Endodermal cell (in vitro differentiated cells): ENCODE measurements around the gene CEP112. TPM values are rescaled to one million over a fixed set of nuclear protein-coding genes. Genes with fewer than 3 reads are reported as not detected.
A peak's percentile ranks its signal among the peaks of the same experiment; 100 is the strongest.

Source experiments
- DNase-seq: peaks from one replicate; pipeline ENCODE4 v3.0.0-alpha.2; 2017
- H3K27ac ChIP-seq: 2 replicates; pipeline ENCODE4 v1.5.1; 2013; ENCODE audit warnings: mild to moderate bottlenecking, low read depth, low read length, moderate library complexity
- H3K27me3 ChIP-seq: 2 replicates; pipeline ENCODE4 v1.6.1; 2013; ENCODE audit warnings: mild to moderate bottlenecking, low read length, moderate library complexity; ENCODE audit not compliant: insufficient read depth, control insufficient read depth, poor library complexity, severe bottlenecking
- H3K36me3 ChIP-seq: 2 replicates; pipeline ENCODE4 v1.7.0; 2013; ENCODE audit warnings: mild to moderate bottlenecking, low read length, moderate library complexity; ENCODE audit not compliant: control insufficient read depth, insufficient read depth
- H3K4me1 ChIP-seq: one replicate; pipeline ENCODE4 v1.7.0; 2013; ENCODE audit warnings: low read length; ENCODE audit not compliant: control insufficient read depth, insufficient read depth
- H3K4me3 ChIP-seq: 2 replicates; pipeline ENCODE4 v1.5.1; 2013; ENCODE audit warnings: mild to moderate bottlenecking, low read length, moderate library complexity
- H3K9ac ChIP-seq: 2 replicates; pipeline ENCODE4 v1.6.1; 2013; ENCODE audit warnings: mild to moderate bottlenecking, low read length, moderate library complexity; ENCODE audit not compliant: poor library complexity, severe bottlenecking; ENCODE audit errors: extremely low read depth
- H3K9me3 ChIP-seq: 2 replicates; pipeline ENCODE4 v1.6.1; 2013; ENCODE audit warnings: mild to moderate bottlenecking, low read length, moderate library complexity; ENCODE audit not compliant: control insufficient read depth
- H3K27ac Mint-ChIP-seq: 2 replicates; pipeline ENCODE4 v1.8.0; 2020; ENCODE audit warnings: mixed read lengths
- H3K27me3 Mint-ChIP-seq: 2 replicates; pipeline ENCODE4 v1.8.0; 2021; ENCODE audit warnings: mild to moderate bottlenecking, mixed read lengths; ENCODE audit not compliant: insufficient read depth
- H3K36me3 Mint-ChIP-seq: 2 replicates; pipeline ENCODE4 v1.8.0; 2020; ENCODE audit warnings: low read depth, mixed read lengths
- H3K4me1 Mint-ChIP-seq: 2 replicates; pipeline ENCODE4 v1.8.0; 2020; ENCODE audit warnings: mixed read lengths
- H3K4me3 Mint-ChIP-seq: 2 replicates; pipeline ENCODE4 v1.8.0; 2020; ENCODE audit warnings: mild to moderate bottlenecking, moderate library complexity, mixed read lengths
- H3K9me3 Mint-ChIP-seq: 2 replicates; pipeline ENCODE4 v1.8.0; 2020; ENCODE audit warnings: mild to moderate bottlenecking, mixed read lengths
- CTCF ChIP-seq: fragments of 200-600 bp; sonication (generic); conservative IDR thresholded peaks from 2 replicates; pipeline ENCODE4 v1.5.0; 2021; ENCODE audit warnings: antibody characterized with exemption, mild to moderate bottlenecking
- WGBS, 2 experiments: methylation state at CpG; one replicate each; pipeline versions ENCODE4 v1.1.5 to v1.1.7; 2013; ENCODE audit warnings: missing lambda C conversion rate in 2 of 2, mixed read lengths in 1 of 2; ENCODE audit not compliant: insufficient coverage in 1 of 2, insufficient read length in 1 of 2; 5-methylcytosine and 5-hydroxymethylcytosine counted together
- total RNA-seq, 2 donors: library from RNA; stranded (reverse); fragmentation: NEBNext Ultra II Directional in 1 of 2; extraction: Animal tissue kit (Norgen Biotek cat#: 25700) in 1 of 2; gene quantifications; 2 replicates in 1 of 2; 3 replicates in 1 of 2; pipeline ENCODE4 v1.2.1, GENCODE V29; 2021

CEP112 gene
- total RNA-seq, 2 donors from 2014 or later, result 15.2 to 21.4 TPM

GRCh38 chr17:65630502-65630901 is 561.4 kb downstream of the CEP112 start:
- no peak for DNase-seq
- H3K9me3 Mint-ChIP-seq, result no peaks in the 10 kb centered on the region
- Histone ChIP-seq H3K27me3 (peaks cover 10% of the 10 kb centered on the region), H3K4me3 (no peak overlapping the region), H3K27ac (no peak overlapping the region), H3K36me3 (no peaks in the 10 kb centered on the region), H3K4me1 (peaks cover 5% of the 10 kb centered on the region), H3K9ac (no peak overlapping the region), H3K9me3 (no peaks in the 10 kb centered on the region)
- peaks cover 11% of the 10 kb centered on the region for H3K27me3 Mint-ChIP-seq
- peaks cover 40% of the 10 kb centered on the region for H3K4me1 Mint-ChIP-seq
- 93 to 97% methylated on average over 2 of the region's 2 CpGs for WGBS, 2 experiments
- TF ChIP-seq CTCF, result no peak
- no peak overlapping the region for H3K27ac Mint-ChIP-seq
- H3K36me3 Mint-ChIP-seq, result peaks cover 2% of the 10 kb centered on the region
- no peak overlapping the region for H3K4me3 Mint-ChIP-seq

- Histone ChIP-seq H3K9ac (no peak overlapping the region), H3K4me3 (no peak overlapping the region), H3K36me3 (no peaks in the 10 kb centered on the region), H3K4me1 (peaks cover 5% of the 10 kb centered on the region), H3K27me3 (peaks cover 10% of the 10 kb centered on the region), H3K9me3 (no peaks in the 10 kb centered on the region), H3K27ac (no peak overlapping the region)
- peaks cover 2% of the 10 kb centered on the region for H3K36me3 Mint-ChIP-seq
- no peak overlapping the region for H3K4me3 Mint-ChIP-seq
- TF ChIP-seq CTCF, result no peak
- WGBS, 2 experiments, result 69 to 78% methylated on average over 2 to 5 of the region's 5 CpGs
- H3K27ac Mint-ChIP-seq, result no peak overlapping the region
- no peaks in the 10 kb centered on the region for H3K9me3 Mint-ChIP-seq
- peaks cover 33% of the 10 kb centered on the region for H3K4me1 Mint-ChIP-seq
- peak; percentile 66 for DNase-seq
- H3K27me3 Mint-ChIP-seq, result peaks cover 11% of the 10 kb centered on the region
Observed at GRCh38 chr17:65629234-65629690, 562.7 kb downstream of the CEP112 start.

GRCh38 chr17:65628644-65629036 is 563.3 kb downstream of the CEP112 start:
- Mint-ChIP-seq H3K9me3 (peaks cover under 1% of the 10 kb centered on the region), H3K27me3 (peaks cover 11% of the 10 kb centered on the region), H3K36me3 (peaks cover 2% of the 10 kb centered on the region), H3K4me1 (peaks cover 27% of the 10 kb centered on the region), H3K27ac (no peak overlapping the region), H3K4me3 (no peak overlapping the region)
- DNase-seq, result no peak
- no peak overlapping the region for H3K9ac ChIP-seq
- no peak overlapping the region for H3K4me3 ChIP-seq
- peaks cover 5% of the 10 kb centered on the region for H3K4me1 ChIP-seq
- no peak for TF ChIP-seq CTCF
- peaks cover 10% of the 10 kb centered on the region for H3K27me3 ChIP-seq
- H3K27ac ChIP-seq, result no peak overlapping the region
- no peaks in the 10 kb centered on the region for H3K36me3 ChIP-seq
- H3K9me3 ChIP-seq, result peaks cover under 1% of the 10 kb centered on the region
- 84 to 91% methylated on average over 5 to 8 of the region's 8 CpGs for WGBS, 2 experiments
